K562 (cell line): ENCODE data around the gene FRMPD1. TPM values are rescaled to one million over a fixed set of nuclear protein-coding genes. Genes with fewer than 3 reads are reported as not detected.

Source experiments
- ATAC-seq: fragments of 200-7000 bp; cut with Tn5 transposase; 3 replicates; pipeline ENCODE4 v1.9.1; 2020; ENCODE audit warnings: moderate library complexity
- BruUV-seq: library from RNA; stranded (reverse); fragments of 400-500 nt; replicated peaks from 2 replicates; lab custom pipeline; 2021; lab: Mats Ljungman, UMichigan
- CTCF ChIA-PET: fragments of 300-600 bp; formaldehyde crosslinking; extraction: SDS; loops from one replicate; lab custom pipeline; 2021; ENCODE audit warnings: low intra/inter-chr PET ratio; lab: Yijun Ruan, JAX
- POLR2A ChIA-PET: fragments of 300-600, 350-650 bp; sonication (Branson Sonifier 250); formaldehyde crosslinking; extraction: SDS; loops from one replicate; lab custom pipeline; 2021; ENCODE audit warnings: antibody characterized with exemption, inconsistent platforms; lab: Yijun Ruan, JAX
- DNase-seq, 4 experiments: peaks; one replicate each; pipeline versions ENCODE4 v3.0.0 to v3.0.0-alpha.2; 2011 to 2018; ENCODE audit warnings: low spot score in 3 of 4, mixed read lengths in 3 of 4; ENCODE audit errors: extremely low read depth in 1 of 4
- FAIRE-seq: peaks from 2 replicates; lab custom pipeline; 2011; peaks lifted over from hg19 to GRCh38; lab: Jason Lieb, UNC
- H2AFZ ChIP-seq: 2 replicates; pipeline ENCODE4 v1.6.0; 2011; ENCODE audit warnings: low read depth, low read length, control low read depth, inconsistent platforms
- H3K27ac ChIP-seq: fragments of 200-600 bp; 3 replicates; pipeline ENCODE4 v1.8.0; 2011; ENCODE audit warnings: low read depth, mild to moderate bottlenecking, control low read depth, inconsistent platforms, low read length, moderate library complexity, mixed read lengths; ENCODE audit errors: extremely low read depth
- H3K27me3 ChIP-seq, 2 experiments: fragments of 300-600 bp in 1 of 2; 2 replicates in 1 of 2; 3 replicates in 1 of 2; pipeline versions ENCODE4 v1.6.0 to v1.8.0; 2011; ENCODE audit warnings: inconsistent platforms in 2 of 2, low read length in 2 of 2, mild to moderate bottlenecking in 1 of 2, mixed read lengths in 1 of 2, moderate library complexity in 1 of 2; ENCODE audit not compliant: control insufficient read depth in 2 of 2, insufficient read depth in 2 of 2
- H3K36me3 ChIP-seq: fragments of 300-600 bp; 3 replicates; pipeline ENCODE4 v1.8.0; 2011; ENCODE audit warnings: mild to moderate bottlenecking, low read length, inconsistent platforms; ENCODE audit not compliant: control insufficient read depth, insufficient read depth
- H3K4me1 ChIP-seq, 2 experiments: fragments of 200-600 bp in 1 of 2; replicated peaks in 1 of 2; 2 replicates in 1 of 2; 3 replicates in 1 of 2; pipeline versions ENCODE4 v1.5.1 to v1.8.0; 2011; ENCODE audit warnings: inconsistent platforms in 2 of 2, low read length in 2 of 2, mild to moderate bottlenecking in 1 of 2, mixed read lengths in 1 of 2, moderate library complexity in 1 of 2; ENCODE audit not compliant: control insufficient read depth in 2 of 2, insufficient read depth in 2 of 2
- H3K4me2 ChIP-seq: 2 replicates; pipeline ENCODE4 v1.6.1; 2011; ENCODE audit warnings: low read length, control low read depth, inconsistent platforms, mixed read lengths; ENCODE audit not compliant: insufficient read depth
- H3K4me3 ChIP-seq: fragments of 200-600 bp; sonication (generic), shearing (Covaris generic); 2 replicates; pipeline ENCODE4 v1.5.1; 2016; ENCODE audit warnings: control low read depth, inconsistent platforms
- H3K79me2 ChIP-seq: fragments of 200-600 bp; 3 replicates; pipeline ENCODE4 v1.8.0; 2011; ENCODE audit warnings: low read length, inconsistent platforms; ENCODE audit not compliant: control insufficient read depth, insufficient read depth
- H3K9ac ChIP-seq, 2 experiments: 2 replicates each; pipeline versions ENCODE4 v1.6.0 to v1.6.1; 2011; ENCODE audit warnings: low read depth in 2 of 2, low read length in 2 of 2, control low read depth in 1 of 2, inconsistent platforms in 1 of 2, mild to moderate bottlenecking in 1 of 2, mixed read lengths in 1 of 2; ENCODE audit not compliant: insufficient read depth in 1 of 2
- H3K9me1 ChIP-seq: one replicate; pipeline ENCODE4 v1.6.0; 2011; ENCODE audit warnings: inconsistent platforms, mild to moderate bottlenecking, low read length, moderate library complexity; ENCODE audit not compliant: control insufficient read depth, insufficient read depth
- H3K9me3 ChIP-seq: replicated peaks from 2 replicates; pipeline ENCODE4 v1.5.1; 2011; ENCODE audit warnings: low read depth, low read length, inconsistent platforms; ENCODE audit not compliant: control insufficient read depth, insufficient read depth
- H4K20me1 ChIP-seq: replicated peaks from 2 replicates; pipeline ENCODE4 v1.6.1; 2011; ENCODE audit warnings: low read length, inconsistent platforms, mixed read lengths; ENCODE audit not compliant: control insufficient read depth, insufficient read depth
- DMBX1 ChIP-seq: fragments of 250-450 bp; sonication (Bioruptor Pico); IDR thresholded peaks from 2 replicates; pipeline ENCODE4 v1.8.0; 2022; ENCODE audit warnings: inconsistent platforms, mild to moderate bottlenecking, moderate library complexity, borderline replicate concordance
- EHMT2 ChIP-seq: fragments of 450-650 bp; IDR thresholded peaks from 2 replicates; pipeline ENCODE4 v1.6.1; 2018; ENCODE audit warnings: antibody characterized with exemption
- REST ChIP-seq, 2 experiments: fragments of 450-650 bp; formaldehyde crosslinking in 1 of 2; IDR thresholded peaks; 2 replicates each; pipeline versions ENCODE4 v1.4.0 to v1.6.1; 2014 to 2020; ENCODE audit warnings: mild to moderate bottlenecking in 2 of 2, borderline replicate concordance in 1 of 2, low read depth in 1 of 2
- WGBS: fragments of 100-300 bp; shearing (Covaris generic); methylation state at CpG from one replicate; pipeline ENCODE4 v1.1.6; 2016; ENCODE audit warnings: low coverage, mixed read lengths; ENCODE audit not compliant: insufficient coverage; ENCODE audit errors: missing lambda C conversion rate; 5-methylcytosine and 5-hydroxymethylcytosine counted together
- in situ Hi-C: fragments of 300-500 bp; cut with MboI; formaldehyde crosslinking; loops from 4 replicates; pipeline ENCODE4 v1.15.0; 2018; ENCODE audit warnings: inconsistent platforms, mixed read lengths
- intact Hi-C: fragments of 100-400 bp; cut with micrococcal nuclease; formaldehyde crosslinking; loops from 2 replicates; pipeline ENCODE4 v1.14.2; 2022
- polyA plus RNA-seq, 8 experiments: library from polyadenylated mRNA; depleted of rRNA in 4 of 8; stranded (reverse) in 5 of 8; unstranded in 3 of 8; fragments of >200 nt; fragmentation: Nextera tagmentation in 2 of 8; fragmentation: Illumina TruSeq in 1 of 8; extraction: Ambion mirVana in 2 of 8; extraction: Trizol in 1 of 8; gene quantifications; 2 replicates each; pipeline versions ENCODE4 v1.2.1 to v1.2.3, GENCODE V29; 2011 to 2014; ENCODE audit warnings: inconsistent platforms in 1 of 8, missing spikeins in 1 of 8
- total RNA-seq, 7 experiments: library from RNA; depleted of rRNA in 6 of 7; stranded (reverse); fragments of >200 nt in 6 of 7; fragmentation: Illumina TruSeq in 2 of 7; extraction: Trizol in 2 of 7; gene quantifications; 2 replicates each; pipeline versions ENCODE4 v1.2.1 to v1.2.3, GENCODE V29; 2011 to 2021; ENCODE audit warnings: low replicate concordance in 1 of 7

The FRMPD1 gene
- total and polyA plus RNA-seq, 9 of the 15 experiments (the other 6 are each of a cell fraction or from before 2014, with no cell fraction given): not detected

GRCh38 chr9:37625036-37625757, 25.6 kb upstream of the FRMPD1 start:
- CTCF ChIA-PET: no interaction called here
- no peaks in the 10 kb centered on the region for H3K36me3 ChIP-seq
- DNase-seq: no peak
- no peak for ATAC-seq
- H3K9me3 ChIP-seq: no peaks in the 10 kb centered on the region
- peaks cover 8% of the 10 kb centered on the region; the same call in 1 of the 2 replicates for H4K20me1 ChIP-seq
- no peak overlapping the region for H3K4me3 ChIP-seq
- FAIRE-seq: no peak
- no peak overlapping the region for H3K9ac ChIP-seq
- POLR2A ChIA-PET: interaction anchor here (0.6 to 1.3 kb wide), 4 partner anchors 9 to 88 kb away, joined by 3 to 5 read pairs (median 3); no protein-coding TSS in a partner anchor
- intact Hi-C loops: no loop called here
- H3K27me3 ChIP-seq: peaks cover 33 to 50% of the 10 kb centered on the region in 2 experiments
- no TSS peak for BruUV-seq
- H3K4me2 ChIP-seq: no peak overlapping the region
- no peaks in the 10 kb centered on the region for H3K9me1 ChIP-seq
- no peak overlapping the region for H3K27ac ChIP-seq
- no peaks in the 10 kb centered on the region; a peak in 1 of 5 replicates for H3K4me1 ChIP-seq
- TF ChIP-seq EHMT2 (0 out of 2 replicates have a peak, but pooled peaks have one; percentile 29), REST (IDR thresholded peaks at IDR 0.05; ENCODE audit: borderline replicate concordance) (peak; percentile 66), REST (CRISPR knock-in tag; IDR thresholded peaks at IDR 0.05; ENCODE audit: low read depth) (no peak), DMBX1 (no peak)
- H2AFZ ChIP-seq: no peak overlapping the region
- WGBS: 11% methylated on average over 5 of the region's 5 CpGs
- in situ Hi-C loops: no loop called here
- no peaks in the 10 kb centered on the region for H3K79me2 ChIP-seq
